Heart left ventricle (tissue), 13 donors: ENCODE data around the gene OTOP1.
"Not testable (repeated sequence)": the region's sequence is repeated elsewhere in the genome, so short reads cannot be mapped to it uniquely, and the experiment has no call there.

ENCODE experiments used
- POLR2A ChIP-seq, 2 donors: fragments of 450-650 bp; IDR thresholded peaks; one replicate each; pipeline ENCODE4 v1.6.1; 2017; ENCODE audit warnings: antibody characterized with exemption in 2 of 2, mild to moderate bottlenecking in 2 of 2, moderate library complexity in 2 of 2
- TF ChIP-seq, protein P1 (sequence below), 12 donors: fragments of 200-600 bp; sonication (generic) in 4 of 12; IDR thresholded peaks; one replicate each; pipeline versions ENCODE4 v1.5.0 to v1.8.0; 2018 to 2022; ENCODE audit warnings: antibody characterized with exemption in 12 of 12, mild to moderate bottlenecking in 5 of 12
- donor health status: ischemic (EF 13 %, LVEDD 7.1; RV severe dilation, severe dysfunction).
- donor health status: DM: no; HTN: yes; CAD: no.
- donor health status: DM: no; HTN: no; CAD: no.
- donor health status: ischemic (EF 25% LVEDD 6.9; RV normal size, moderate dysfunction).
- donor health status: ischemic (EF 25% LVEDD 5.7; RV mildly dilated, moderate dysfunction).
- donor health status: ischemic (EF 35%, LVEDD 5.7; RV mildly dilated, moderate dysfunction).
- donor health status: nonischemic (EF 11% LVEDD 7.7; RV severe dilation, severe dysfunction).
- donor health status: DM: yes; HTN: yes; CAD: no.
- donor health status: PGD.
- donor health status: ischemic (EF 29% LVEDD 5.4; RV normal size, mild dysfunction).
- donor health status: nonischemic (EF 23%, LVEDD 6.1; RV moderate dilation, normal function).

DNA sequence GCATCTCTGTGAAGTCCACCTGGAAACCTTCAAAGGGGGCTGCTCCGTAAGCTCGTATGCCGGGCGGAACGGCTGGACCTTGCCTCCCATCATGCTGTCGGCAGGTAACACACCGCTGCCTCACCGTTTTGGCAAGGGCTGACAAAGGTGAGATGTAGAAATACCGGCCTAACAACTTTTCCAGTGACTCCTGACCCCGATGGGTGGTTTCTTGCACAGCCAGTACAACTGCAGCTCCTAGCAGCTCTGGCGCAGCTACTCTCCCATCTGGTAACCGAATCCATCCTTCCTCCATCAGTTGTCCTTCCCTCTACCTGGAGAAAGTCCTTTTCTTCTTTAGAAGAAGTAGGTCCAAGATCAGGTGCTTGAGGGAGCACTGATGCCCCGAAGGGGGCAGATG is 59.7 kb downstream of the OTOP1 start:
- TF ChIP-seq, protein P1, sequence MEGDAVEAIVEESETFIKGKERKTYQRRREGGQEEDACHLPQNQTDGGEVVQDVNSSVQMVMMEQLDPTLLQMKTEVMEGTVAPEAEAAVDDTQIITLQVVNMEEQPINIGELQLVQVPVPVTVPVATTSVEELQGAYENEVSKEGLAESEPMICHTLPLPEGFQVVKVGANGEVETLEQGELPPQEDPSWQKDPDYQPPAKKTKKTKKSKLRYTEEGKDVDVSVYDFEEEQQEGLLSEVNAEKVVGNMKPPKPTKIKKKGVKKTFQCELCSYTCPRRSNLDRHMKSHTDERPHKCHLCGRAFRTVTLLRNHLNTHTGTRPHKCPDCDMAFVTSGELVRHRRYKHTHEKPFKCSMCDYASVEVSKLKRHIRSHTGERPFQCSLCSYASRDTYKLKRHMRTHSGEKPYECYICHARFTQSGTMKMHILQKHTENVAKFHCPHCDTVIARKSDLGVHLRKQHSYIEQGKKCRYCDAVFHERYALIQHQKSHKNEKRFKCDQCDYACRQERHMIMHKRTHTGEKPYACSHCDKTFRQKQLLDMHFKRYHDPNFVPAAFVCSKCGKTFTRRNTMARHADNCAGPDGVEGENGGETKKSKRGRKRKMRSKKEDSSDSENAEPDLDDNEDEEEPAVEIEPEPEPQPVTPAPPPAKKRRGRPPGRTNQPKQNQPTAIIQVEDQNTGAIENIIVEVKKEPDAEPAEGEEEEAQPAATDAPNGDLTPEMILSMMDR (IDR thresholded peaks at IDR 0.05): not testable (repeated sequence)
- not testable (repeated sequence) for TF ChIP-seq POLR2A (IDR thresholded peaks at IDR 0.05)
